ENCODE measurements around the gene KIF11.

KIF11 gene

GRCh38 chr10:92592761-92593618 lies at the start of gene KIF11:
KIF11 (plus strand) TSS chr10:92593130; CDS start chr10:92593376, 246 bp downstream.
- in situ Hi-C loops (cut with MboI; ENCODE audit: low pct_unique_long_range_greater_than_20kb, low sequenced_read_pairs, unreplicated experiment), result no loop called here
- DNase-seq (ENCODE audit: low spot score), result peak; percentile 93
- TF ChIP-seq CTCF (IDR thresholded peaks at IDR 0.05; ENCODE audit: extremely low read depth, insufficient read depth, missing control alignments), result no peak

DNA sequence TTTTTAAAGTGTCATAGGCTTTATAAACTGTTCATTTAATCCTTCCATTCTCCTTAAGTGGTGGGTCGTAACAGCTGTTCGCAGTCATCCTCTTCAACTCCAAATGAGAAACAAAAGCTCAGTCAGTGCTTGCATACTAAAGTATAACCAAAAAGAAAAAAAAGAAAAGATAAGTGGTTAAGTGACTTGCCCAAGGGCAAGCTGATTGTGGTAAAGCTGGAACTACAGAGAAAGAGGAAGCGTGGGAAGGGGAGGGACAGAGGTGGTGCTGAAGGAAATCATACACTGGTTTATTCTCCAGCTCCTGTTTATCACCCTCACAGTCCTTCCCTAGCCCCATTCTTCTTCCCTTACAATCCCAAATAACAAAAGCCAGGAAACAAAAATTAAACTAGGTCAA lies 48.6 kb upstream of the KIF11 start:
- in situ Hi-C loops (cut with MboI; ENCODE audit: low pct_unique_long_range_greater_than_20kb, low sequenced_read_pairs, unreplicated experiment), result no loop called here
- DNase-seq (ENCODE audit: low spot score), result no peak
- TF ChIP-seq CTCF (IDR thresholded peaks at IDR 0.05; ENCODE audit: extremely low read depth, insufficient read depth, missing control alignments), result no peak

GRCh38 chr10:92545556-92545955 lies 47.4 kb upstream of the KIF11 start:
- no peak for DNase-seq (ENCODE audit: low spot score)
- in situ Hi-C loops (cut with MboI; ENCODE audit: low pct_unique_long_range_greater_than_20kb, low sequenced_read_pairs, unreplicated experiment), result no loop called here
- no peak for TF ChIP-seq CTCF (IDR thresholded peaks at IDR 0.05; ENCODE audit: extremely low read depth, insufficient read depth, missing control alignments)

GRCh38 chr10:92547676-92548075 lies 45.3 kb upstream of the KIF11 start:
- in situ Hi-C loops (cut with MboI; ENCODE audit: low pct_unique_long_range_greater_than_20kb, low sequenced_read_pairs, unreplicated experiment), result no loop called here
- no peak for TF ChIP-seq CTCF (IDR thresholded peaks at IDR 0.05; ENCODE audit: extremely low read depth, insufficient read depth, missing control alignments)
- DNase-seq (ENCODE audit: low spot score), result no peak

DNA sequence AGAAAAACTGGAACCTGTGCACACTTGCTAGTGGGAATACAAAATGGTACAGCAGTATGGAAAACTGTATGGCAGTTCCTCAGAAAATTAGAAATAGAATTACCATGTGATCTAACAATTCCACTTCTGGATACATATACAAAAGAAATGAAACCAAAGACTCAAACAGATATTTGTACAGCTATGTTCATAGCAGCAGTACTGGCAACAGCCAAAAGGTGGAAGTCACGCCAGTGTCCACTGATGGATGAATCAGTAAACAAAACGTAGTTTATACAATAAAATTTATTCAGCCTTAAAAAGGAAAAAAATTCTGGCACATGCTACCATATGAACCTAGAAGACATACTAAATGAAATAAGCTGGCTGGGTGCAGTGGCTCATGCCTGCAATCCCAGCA lies 42.0 kb upstream of the KIF11 start:
- DNase-seq (ENCODE audit: low spot score), result no peak
- TF ChIP-seq CTCF (IDR thresholded peaks at IDR 0.05; ENCODE audit: extremely low read depth, insufficient read depth, missing control alignments), result no peak
- in situ Hi-C loops (cut with MboI; ENCODE audit: low pct_unique_long_range_greater_than_20kb, low sequenced_read_pairs, unreplicated experiment), result no loop called here

GRCh38 chr10:92552310-92552709 lies 40.6 kb upstream of the KIF11 start:
- DNase-seq (ENCODE audit: low spot score), result no peak
- peak; percentile 23 for TF ChIP-seq CTCF (IDR thresholded peaks at IDR 0.05; ENCODE audit: extremely low read depth, insufficient read depth, missing control alignments)
- in situ Hi-C loops (cut with MboI; ENCODE audit: low pct_unique_long_range_greater_than_20kb, low sequenced_read_pairs, unreplicated experiment), result no loop called here
